Gastroesophageal sphincter (tissue), 4 donors: ENCODE results near the gene NDRG3. TPM values are rescaled to one million over a fixed set of nuclear protein-coding genes. Genes with fewer than 3 reads are reported as not detected.
"Not testable (repeated sequence)": the region's sequence is repeated elsewhere in the genome, so short reads cannot be mapped to it uniquely, and the experiment has no call there.

Experiments used
- ATAC-seq: fragments of 150-250 bp; one replicate; pipeline ENCODE4 v1.9.1; 2016; ENCODE audit warnings: mild to moderate bottlenecking, moderate library complexity
- H3K27ac ChIP-seq, 4 donors: fragments of 200-600 bp; sonication (generic) in 3 of 4; 1 replicate in 3 of 4; 2 replicates in 1 of 4; pipeline ENCODE4 v1.5.1; 2016 to 2019
- H3K27me3 ChIP-seq: fragments of 200-600 bp; sonication (generic); one replicate; pipeline ENCODE4 v1.5.1; 2019
- H3K36me3 ChIP-seq, 2 donors: fragments of 200-600 bp; sonication (generic); one replicate each; pipeline ENCODE4 v1.5.1; 2019; ENCODE audit warnings: control low read depth in 1 of 2
- H3K4me1 ChIP-seq, 3 donors: fragments of 200-600 bp; sonication (generic); 1 replicate in 2 of 3; 2 replicates in 1 of 3; pipeline ENCODE4 v1.5.1; 2016 to 2019; ENCODE audit warnings: control low read depth in 2 of 3
- H3K4me3 ChIP-seq, 2 donors: fragments of 200-600 bp; sonication (generic); one replicate each; pipeline ENCODE4 v1.5.1; 2019; ENCODE audit warnings: mild to moderate bottlenecking in 1 of 2, moderate library complexity in 1 of 2
- H3K9me3 ChIP-seq, 3 donors: fragments of 200-600 bp; sonication (generic); one replicate each; pipeline ENCODE4 v1.5.1; 2017 to 2019; ENCODE audit warnings: control low read depth in 2 of 3
- EP300 ChIP-seq: sonication (generic); formaldehyde crosslinking; IDR thresholded peaks from one replicate; pipeline ENCODE4 v1.6.1; 2017; ENCODE audit warnings: antibody characterized with exemption, mild to moderate bottlenecking
- POLR2A ChIP-seq, 2 donors: fragments of 450-650 bp; IDR thresholded peaks; one replicate each; pipeline ENCODE4 v1.6.1; 2017; ENCODE audit warnings: antibody characterized with exemption in 2 of 2, mild to moderate bottlenecking in 2 of 2, moderate library complexity in 1 of 2
- POLR2AphosphoS5 ChIP-seq: sonication (generic); formaldehyde crosslinking; IDR thresholded peaks from one replicate; pipeline ENCODE4 v1.6.1; 2017; ENCODE audit warnings: antibody characterized with exemption
- WGBS, 2 donors: methylation state at CpG; one replicate each; pipeline ENCODE4 v1.1.5; 2018; ENCODE audit warnings: low coverage in 1 of 2; 5-methylcytosine and 5-hydroxymethylcytosine counted together
- total RNA-seq, 4 donors: library from RNA; depleted of rRNA; stranded (reverse); fragments of >200 nt; gene quantifications; one replicate each; pipeline ENCODE4 v1.1.0, GENCODE V29; 2016
- TF ChIP-seq, protein P1 (sequence below), 4 experiments: fragments of 200-600 bp in 2 of 4; fragments of 450-650 bp in 2 of 4; sonication (generic) in 1 of 4; IDR thresholded peaks; one replicate each; pipeline ENCODE4 v1.5.1; 2017 to 2019; ENCODE audit warnings: antibody characterized with exemption in 4 of 4, mild to moderate bottlenecking in 2 of 4, moderate library complexity in 2 of 4

The NDRG3 gene
- total RNA-seq, 4 donors from 2014 or later: 13.3 to 37.1 (median 26.0) TPM

DNA sequence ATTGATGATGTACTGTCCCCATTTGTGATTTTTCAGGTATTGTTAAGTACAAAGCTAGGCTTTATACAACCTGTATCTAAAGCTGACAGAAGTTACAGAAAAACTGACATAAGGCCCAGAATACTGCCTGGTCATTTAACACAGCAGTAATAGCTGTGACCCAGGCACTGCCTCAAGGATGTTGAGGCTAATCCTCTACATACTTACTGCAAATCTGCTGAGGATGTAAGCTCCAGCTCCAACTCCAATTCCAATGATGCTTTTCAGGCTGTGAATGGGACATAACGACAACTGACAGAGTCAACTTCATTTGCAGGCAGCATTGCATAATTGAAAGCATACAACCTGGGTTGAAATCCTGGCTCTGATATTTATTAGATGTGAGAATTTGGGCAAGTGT lies 63.6 kb downstream of the NDRG3 start:
- Histone ChIP-seq H3K27ac (no peak overlapping the region), H3K4me1 (no peaks in the 10 kb centered on the region), H3K9me3 (no peaks in the 10 kb centered on the region), H3K36me3 (peaks cover 0 to 97% of the 10 kb centered on the region in 2 donors), H3K4me3 (no peak overlapping the region), H3K27me3 (no peaks in the 10 kb centered on the region)
- ATAC-seq: no peak
- WGBS, 2 donors: 63 to 86% methylated on average over 1 of the region's 1 CpG
- TF ChIP-seq POLR2AphosphoS5 (no peak), EP300 (no peak)
- TF ChIP-seq, protein P1, sequence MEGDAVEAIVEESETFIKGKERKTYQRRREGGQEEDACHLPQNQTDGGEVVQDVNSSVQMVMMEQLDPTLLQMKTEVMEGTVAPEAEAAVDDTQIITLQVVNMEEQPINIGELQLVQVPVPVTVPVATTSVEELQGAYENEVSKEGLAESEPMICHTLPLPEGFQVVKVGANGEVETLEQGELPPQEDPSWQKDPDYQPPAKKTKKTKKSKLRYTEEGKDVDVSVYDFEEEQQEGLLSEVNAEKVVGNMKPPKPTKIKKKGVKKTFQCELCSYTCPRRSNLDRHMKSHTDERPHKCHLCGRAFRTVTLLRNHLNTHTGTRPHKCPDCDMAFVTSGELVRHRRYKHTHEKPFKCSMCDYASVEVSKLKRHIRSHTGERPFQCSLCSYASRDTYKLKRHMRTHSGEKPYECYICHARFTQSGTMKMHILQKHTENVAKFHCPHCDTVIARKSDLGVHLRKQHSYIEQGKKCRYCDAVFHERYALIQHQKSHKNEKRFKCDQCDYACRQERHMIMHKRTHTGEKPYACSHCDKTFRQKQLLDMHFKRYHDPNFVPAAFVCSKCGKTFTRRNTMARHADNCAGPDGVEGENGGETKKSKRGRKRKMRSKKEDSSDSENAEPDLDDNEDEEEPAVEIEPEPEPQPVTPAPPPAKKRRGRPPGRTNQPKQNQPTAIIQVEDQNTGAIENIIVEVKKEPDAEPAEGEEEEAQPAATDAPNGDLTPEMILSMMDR (IDR thresholded peaks at IDR 0.05): no peak

- Histone ChIP-seq H3K27ac (no peak overlapping the region), H3K4me1 (no peaks in the 10 kb centered on the region), H3K36me3 (peaks cover 0 to 78% of the 10 kb centered on the region in 2 donors), H3K9me3 (no peaks in the 10 kb centered on the region), H3K4me3 (no peak overlapping the region), H3K27me3 (no peaks in the 10 kb centered on the region)
- no peak for TF ChIP-seq POLR2A (IDR thresholded peaks at IDR 0.05)
- no peak for TF ChIP-seq EP300
- no peak for TF ChIP-seq POLR2AphosphoS5
- TF ChIP-seq, protein P1 (IDR thresholded peaks at IDR 0.05): no peak
- no peak for ATAC-seq
- WGBS, 2 donors: 80 to 88% methylated on average over 2 to 5 of the region's 8 CpGs
Observed at GRCh38 chr20:36677422-36677771, 68.5 kb downstream of the NDRG3 start.

DNA sequence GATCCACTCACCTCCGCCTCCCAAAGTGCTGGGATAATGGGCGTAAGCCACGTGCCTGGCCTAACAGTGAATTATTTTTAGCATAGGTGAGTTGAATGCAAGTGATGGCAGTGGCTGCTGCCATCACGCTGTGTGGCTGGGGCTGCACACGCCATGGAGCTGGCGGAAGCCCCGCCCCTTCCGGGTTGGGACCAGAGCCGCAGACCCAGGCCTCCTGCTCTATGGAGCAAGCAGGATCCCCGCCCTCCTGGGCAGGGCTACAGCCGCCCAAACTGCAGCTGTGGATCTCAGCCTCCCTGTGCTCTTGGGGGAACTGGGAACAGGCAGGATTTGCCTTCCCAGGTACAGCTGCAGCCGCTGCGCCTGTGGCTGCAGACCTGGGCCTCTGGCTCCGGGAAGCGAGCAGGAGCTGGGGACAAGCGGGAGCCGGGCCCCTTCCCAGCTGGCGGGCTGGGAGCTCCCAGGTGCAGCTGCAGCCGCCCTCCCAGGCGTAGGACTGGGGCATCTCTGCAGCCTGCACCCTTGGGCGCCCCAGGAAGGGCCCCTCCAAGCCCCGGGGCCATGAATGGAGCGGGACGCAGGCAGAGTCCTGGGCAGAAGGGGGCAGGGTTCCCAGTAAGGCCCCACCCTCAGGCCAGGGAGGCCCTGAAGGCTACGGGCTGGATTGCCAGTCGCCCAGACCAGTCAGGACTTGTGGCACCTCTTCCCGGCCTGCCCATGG lies 69.0 kb downstream of the NDRG3 start:
- H3K36me3 ChIP-seq: peaks cover 0 to 76% of the 10 kb centered on the region in 2 donors

GRCh38 chr20:36675545-36675944 lies 70.3 kb downstream of the NDRG3 start:
- peaks cover 0 to 76% of the 10 kb centered on the region in 2 donors for H3K36me3 ChIP-seq
- ATAC-seq, H3K27me3 ChIP-seq, H3K27ac ChIP-seq, H3K4me3 ChIP-seq, H3K4me1 ChIP-seq, H3K9me3 ChIP-seq: not testable (repeated sequence)
- 94 to 100% methylated on average over 3 to 6 of the region's 8 CpGs for WGBS, 2 donors

More for the DNA sequence above, 69.0 kb downstream of the NDRG3 start:
- no peaks in the 10 kb centered on the region for H3K27me3 ChIP-seq
- no peaks in the 10 kb centered on the region for H3K4me1 ChIP-seq
- whole genome bisulfite sequencing, 2 donors: no CpG with 5 or more reads among the region's 27 CpGs
- TF ChIP-seq POLR2AphosphoS5 (no peak), POLR2A (IDR thresholded peaks at IDR 0.05) (no peak), EP300 (no peak)
- TF ChIP-seq, protein P1 (IDR thresholded peaks at IDR 0.05): no peak
- no peak for ATAC-seq
- no peaks in the 10 kb centered on the region for H3K9me3 ChIP-seq
- no peak overlapping the region for H3K4me3 ChIP-seq
- no peak overlapping the region for H3K27ac ChIP-seq

- TF ChIP-seq, protein P1 (IDR thresholded peaks at IDR 0.05): no peak
- TF ChIP-seq EP300 (no peak), POLR2AphosphoS5 (no peak), POLR2A (IDR thresholded peaks at IDR 0.05) (no peak)
- 60 to 78% methylated on average over 1 to 3 of the region's 4 CpGs for WGBS, 2 donors
Observed at GRCh38 chr20:36672991-36673390, 72.9 kb downstream of the NDRG3 start.

More at GRCh38 chr20:36672991-36673390, 72.9 kb downstream of the NDRG3 start:
- ATAC-seq: no peak
- Histone ChIP-seq H3K4me3 (no peak overlapping the region), H3K4me1 (no peaks in the 10 kb centered on the region), H3K27me3 (no peaks in the 10 kb centered on the region), H3K9me3 (no peaks in the 10 kb centered on the region), H3K36me3 (peaks cover 0 to 73% of the 10 kb centered on the region in 2 donors), H3K27ac (no peak overlapping the region)
